Measurements from ENCODE around the gene TWNK. TPM values are rescaled to one million over a fixed set of nuclear protein-coding genes. Genes with fewer than 3 reads are reported as not detected.

TWNK gene
- total RNA-seq = 1 to 10 TPM; 4.2 to 9.2 (median 6.4) TPM

DNA sequence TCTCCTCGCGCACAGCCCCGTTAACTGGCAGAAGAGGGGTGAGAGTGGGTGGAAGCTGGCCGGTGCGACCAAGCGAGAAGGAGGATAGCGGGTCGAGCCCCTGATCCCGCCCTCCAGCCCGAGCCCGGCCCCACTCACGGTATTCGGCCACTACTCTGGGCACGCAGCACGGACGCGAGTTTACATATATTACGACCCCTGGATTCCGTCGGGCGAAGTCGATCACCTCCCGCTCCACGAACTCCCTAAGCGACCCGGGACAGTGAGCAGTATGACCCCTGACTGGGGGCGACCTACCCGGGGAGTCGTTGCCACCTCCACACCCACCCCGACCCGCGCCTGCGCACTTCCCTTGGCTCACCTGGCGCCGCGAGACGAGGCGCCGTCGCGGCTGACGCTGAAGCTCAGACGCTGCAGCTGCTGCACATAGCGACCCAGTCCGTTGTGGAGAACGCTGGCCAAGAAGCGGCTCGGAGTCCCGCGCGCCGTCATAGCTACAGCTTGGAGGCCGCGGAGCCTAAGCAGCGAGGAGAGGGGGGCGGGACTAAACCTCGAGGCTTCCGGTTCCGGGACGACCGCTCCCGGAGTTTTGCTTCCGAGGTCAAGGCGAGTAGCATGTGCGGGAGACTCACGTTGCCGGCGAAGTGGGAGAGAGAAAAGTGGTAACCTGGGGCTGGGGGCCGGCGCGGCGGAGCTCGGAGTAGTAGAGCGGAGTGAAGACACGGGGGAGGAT, at the start of gene TWNK, which contains the start of gene MRPL43:
TSS of gene TWNK (plus strand) at position 592 of the 733 bp plus-strand sequence. CDS start 668 bp downstream, outside the sequence.
TSS of gene MRPL43 (minus strand) at position 546 of the 733 bp plus-strand sequence. CDS start at position 492, 54 bp downstream.
- intact Hi-C loops (cut with DNase I; ENCODE audit: low total_unique reads) = no loop called here
- 1% methylated on average over 44 to 70 of the region's 75 CpGs for WGBS, 2 donors
- DNase-seq (ENCODE audit: low spot score in 2 of 2) = peak; percentile 77 to 96

DNA sequence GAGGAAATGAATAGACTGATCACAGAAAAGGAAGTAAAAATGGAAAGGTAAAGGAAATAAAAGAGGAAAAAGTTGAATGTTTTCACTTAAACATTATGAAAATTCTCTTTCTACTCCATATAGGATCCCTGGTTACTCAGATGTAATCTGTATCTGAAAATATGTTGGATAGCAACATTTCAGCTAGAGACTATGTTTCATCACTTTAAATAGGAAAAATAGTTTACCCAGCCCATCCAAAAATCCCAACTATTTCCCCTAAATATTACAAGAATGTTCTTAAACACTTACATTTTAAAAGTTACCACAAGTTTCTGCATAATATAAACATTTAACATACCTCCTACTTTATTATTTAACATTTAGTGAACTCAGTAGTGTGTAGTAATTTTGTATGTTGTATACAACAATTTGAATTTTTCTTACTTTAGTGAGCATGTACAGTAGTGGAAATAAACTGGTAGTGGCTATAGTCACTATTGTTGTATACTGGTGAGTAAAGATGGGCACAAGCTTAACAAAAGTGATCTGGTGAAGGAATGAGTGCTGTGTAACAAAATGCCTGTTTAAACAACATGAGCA, 47.5 kb upstream of the TWNK start:
- DNase-seq (ENCODE audit: low spot score in 2 of 2) = no peak
- TF ChIP-seq, protein P1, sequence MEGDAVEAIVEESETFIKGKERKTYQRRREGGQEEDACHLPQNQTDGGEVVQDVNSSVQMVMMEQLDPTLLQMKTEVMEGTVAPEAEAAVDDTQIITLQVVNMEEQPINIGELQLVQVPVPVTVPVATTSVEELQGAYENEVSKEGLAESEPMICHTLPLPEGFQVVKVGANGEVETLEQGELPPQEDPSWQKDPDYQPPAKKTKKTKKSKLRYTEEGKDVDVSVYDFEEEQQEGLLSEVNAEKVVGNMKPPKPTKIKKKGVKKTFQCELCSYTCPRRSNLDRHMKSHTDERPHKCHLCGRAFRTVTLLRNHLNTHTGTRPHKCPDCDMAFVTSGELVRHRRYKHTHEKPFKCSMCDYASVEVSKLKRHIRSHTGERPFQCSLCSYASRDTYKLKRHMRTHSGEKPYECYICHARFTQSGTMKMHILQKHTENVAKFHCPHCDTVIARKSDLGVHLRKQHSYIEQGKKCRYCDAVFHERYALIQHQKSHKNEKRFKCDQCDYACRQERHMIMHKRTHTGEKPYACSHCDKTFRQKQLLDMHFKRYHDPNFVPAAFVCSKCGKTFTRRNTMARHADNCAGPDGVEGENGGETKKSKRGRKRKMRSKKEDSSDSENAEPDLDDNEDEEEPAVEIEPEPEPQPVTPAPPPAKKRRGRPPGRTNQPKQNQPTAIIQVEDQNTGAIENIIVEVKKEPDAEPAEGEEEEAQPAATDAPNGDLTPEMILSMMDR (IDR thresholded peaks at IDR 0.05) = no peak
- TF ChIP-seq POLR2A (IDR thresholded peaks at IDR 0.05) = no peak
- intact Hi-C loops (cut with DNase I; ENCODE audit: low total_unique reads) = no loop called here
- no peak overlapping the region for H3K4me3 ChIP-seq (ENCODE audit: low read depth, poor library complexity, severe bottlenecking)

More for the DNA sequence above, at the start of gene TWNK, which contains the start of gene MRPL43:
- H3K4me3 ChIP-seq (ENCODE audit: low read depth, poor library complexity, severe bottlenecking) = peak within 1 kb of the TSS; percentile 76
- no peak for TF ChIP-seq POLR2A (IDR thresholded peaks at IDR 0.05)
- TF ChIP-seq, protein P1 (IDR thresholded peaks at IDR 0.05) = no peak

DNA sequence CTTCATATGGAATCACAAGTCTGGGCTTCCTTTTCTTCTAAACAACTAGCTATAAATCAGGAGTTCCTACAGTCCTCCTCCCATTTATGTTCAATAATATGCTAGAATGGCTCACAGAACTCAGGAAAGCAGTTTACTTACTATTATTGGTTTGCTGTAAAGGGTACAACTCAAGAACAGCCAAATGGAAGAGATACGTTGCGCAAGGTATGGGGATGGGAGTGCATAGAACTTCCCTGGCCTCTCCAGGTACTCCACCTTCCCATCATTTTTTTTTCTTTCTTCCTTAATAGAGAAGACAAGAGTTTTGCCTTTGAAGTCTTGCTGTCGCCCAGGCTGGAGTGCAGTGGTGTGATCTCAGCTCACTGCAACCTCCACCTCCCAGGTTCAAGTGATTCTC, 45.1 kb upstream of the TWNK start:
- no peak for DNase-seq (ENCODE audit: low spot score in 2 of 2)
- TF ChIP-seq, protein P1 (IDR thresholded peaks at IDR 0.05) = no peak
- TF ChIP-seq POLR2A (IDR thresholded peaks at IDR 0.05) = no peak
- WGBS, 2 donors = 97% methylated on average over 3 of the region's 3 CpGs
- no peak overlapping the region for H3K4me3 ChIP-seq (ENCODE audit: low read depth, poor library complexity, severe bottlenecking)
- intact Hi-C loops (cut with DNase I; ENCODE audit: low total_unique reads) = no loop called here

DNA sequence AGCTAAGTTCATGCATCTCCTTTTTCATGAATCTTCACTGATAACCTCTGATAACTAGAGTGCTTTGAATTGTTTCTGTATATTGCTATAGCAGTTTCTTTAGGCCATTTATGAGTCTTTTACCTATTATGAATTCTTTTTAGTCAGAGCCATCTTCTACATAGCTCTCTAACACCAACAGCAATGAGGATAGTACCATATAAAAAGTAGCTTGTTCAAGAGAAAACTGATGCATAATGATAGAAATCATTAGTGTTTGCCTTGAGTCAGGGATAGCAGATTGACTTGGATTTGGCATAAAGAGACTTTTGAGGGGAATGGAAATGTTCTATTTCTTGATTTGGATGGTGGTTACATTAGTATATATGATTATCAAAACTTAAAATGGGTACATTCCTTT, 43.8 kb upstream of the TWNK start:
- H3K4me3 ChIP-seq (ENCODE audit: low read depth, poor library complexity, severe bottlenecking) = no peak overlapping the region
- TF ChIP-seq, protein P1 (IDR thresholded peaks at IDR 0.05) = no peak
- TF ChIP-seq POLR2A (IDR thresholded peaks at IDR 0.05) = no peak
- DNase-seq (ENCODE audit: low spot score in 2 of 2) = no peak
- intact Hi-C loops (cut with DNase I; ENCODE audit: low total_unique reads) = no loop called here

DNA sequence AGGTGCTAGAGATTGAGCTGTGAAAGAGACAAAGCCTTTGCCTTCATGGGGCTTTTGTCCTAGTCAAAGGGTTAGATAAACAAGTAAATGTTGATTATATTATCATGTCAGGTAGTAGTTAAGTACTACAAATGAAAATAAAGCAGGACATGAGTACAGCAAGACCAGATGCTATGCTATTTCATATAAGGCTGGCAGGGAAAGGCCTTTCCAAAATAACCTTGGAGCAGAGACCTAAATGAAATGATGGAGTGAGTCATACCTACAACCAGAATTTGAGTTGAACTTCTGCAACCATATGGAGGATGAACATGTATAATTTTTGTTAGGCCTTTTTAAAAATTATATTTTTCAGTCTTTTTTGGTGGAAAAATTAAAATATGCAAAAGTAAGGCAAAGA, 41.6 kb upstream of the TWNK start:
- no peak for DNase-seq (ENCODE audit: low spot score in 2 of 2)
- intact Hi-C loops (cut with DNase I; ENCODE audit: low total_unique reads) = no loop called here
- H3K4me3 ChIP-seq (ENCODE audit: low read depth, poor library complexity, severe bottlenecking) = no peak overlapping the region
- TF ChIP-seq, protein P1 (IDR thresholded peaks at IDR 0.05) = no peak
- no peak for TF ChIP-seq POLR2A (IDR thresholded peaks at IDR 0.05)
